Measurements from ENCODE around the gene KRTAP10-11.
"Not testable (repeated sequence)": the region's sequence is repeated elsewhere in the genome, so short reads cannot be mapped to it uniquely, and the experiment has no call there.

GRCh38 chr21:44627831-44628233, 18.4 kb upstream of the KRTAP10-11 start:
- TF ChIP-seq, protein P1, sequence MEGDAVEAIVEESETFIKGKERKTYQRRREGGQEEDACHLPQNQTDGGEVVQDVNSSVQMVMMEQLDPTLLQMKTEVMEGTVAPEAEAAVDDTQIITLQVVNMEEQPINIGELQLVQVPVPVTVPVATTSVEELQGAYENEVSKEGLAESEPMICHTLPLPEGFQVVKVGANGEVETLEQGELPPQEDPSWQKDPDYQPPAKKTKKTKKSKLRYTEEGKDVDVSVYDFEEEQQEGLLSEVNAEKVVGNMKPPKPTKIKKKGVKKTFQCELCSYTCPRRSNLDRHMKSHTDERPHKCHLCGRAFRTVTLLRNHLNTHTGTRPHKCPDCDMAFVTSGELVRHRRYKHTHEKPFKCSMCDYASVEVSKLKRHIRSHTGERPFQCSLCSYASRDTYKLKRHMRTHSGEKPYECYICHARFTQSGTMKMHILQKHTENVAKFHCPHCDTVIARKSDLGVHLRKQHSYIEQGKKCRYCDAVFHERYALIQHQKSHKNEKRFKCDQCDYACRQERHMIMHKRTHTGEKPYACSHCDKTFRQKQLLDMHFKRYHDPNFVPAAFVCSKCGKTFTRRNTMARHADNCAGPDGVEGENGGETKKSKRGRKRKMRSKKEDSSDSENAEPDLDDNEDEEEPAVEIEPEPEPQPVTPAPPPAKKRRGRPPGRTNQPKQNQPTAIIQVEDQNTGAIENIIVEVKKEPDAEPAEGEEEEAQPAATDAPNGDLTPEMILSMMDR (conservative IDR thresholded peaks at IDR 0.05; ENCODE audit: low read depth in 2 of 2) = not testable (repeated sequence)
- TF ChIP-seq EZH2 (IDR thresholded peaks at IDR 0.05; ENCODE audit: low read depth, unreplicated experiment); JUNB (IDR thresholded peaks at IDR 0.05; ENCODE audit: unreplicated experiment); EZH2phosphoT487 (IDR thresholded peaks at IDR 0.05; ENCODE audit: unreplicated experiment); POLR2AphosphoS5 (IDR thresholded peaks at IDR 0.05; ENCODE audit: low read depth); CREB1 (CRISPR knock-in tag; IDR thresholded peaks at IDR 0.05; ENCODE audit: low read depth); REST (IDR thresholded peaks at IDR 0.05; ENCODE audit: unreplicated experiment); ETS1 (IDR thresholded peaks at IDR 0.05); ZNF114 (CRISPR knock-in tag; IDR thresholded peaks at IDR 0.05); ZNF331 (CRISPR knock-in tag; IDR thresholded peaks at IDR 0.05; ENCODE audit: low read depth); STAT1 (IDR thresholded peaks at IDR 0.05; ENCODE audit: unreplicated experiment); NANOG (IDR thresholded peaks at IDR 0.05; ENCODE audit: borderline replicate concordance): not testable (repeated sequence)

All from GM23338 (cell line).